NB4 (cell line): ENCODE data around the gene KCNQ2.

ENCODE experiments used
- DNase-seq: peaks from one replicate; pipeline ENCODE4 v3.0.0; 2010; ENCODE audit warnings: low read depth
- H3K4me3 ChIP-seq: one replicate; pipeline ENCODE4 v1.5.1; 2011; ENCODE audit warnings: mild to moderate bottlenecking, low read depth, low read length, moderate library complexity
- MYC ChIP-seq: IDR thresholded peaks from 2 replicates; pipeline ENCODE4 v1.6.1; 2011; ENCODE audit warnings: low read depth, low read length
- POLR2A ChIP-seq: IDR thresholded peaks from 2 replicates; pipeline ENCODE4 v1.6.1; 2011; ENCODE audit warnings: mild to moderate bottlenecking; ENCODE audit not compliant: insufficient read length; ENCODE audit errors: extremely low read depth
- TF ChIP-seq, protein P1 (sequence below): IDR thresholded peaks from 2 replicates; pipeline ENCODE4 v1.6.1; 2011; ENCODE audit warnings: low read depth, low read length
- TF ChIP-seq, protein P2 (sequence below): IDR thresholded peaks from one replicate; pipeline ENCODE4 v1.5.1; 2012; ENCODE audit warnings: low read depth, low read length

Gene KCNQ2

DNA sequence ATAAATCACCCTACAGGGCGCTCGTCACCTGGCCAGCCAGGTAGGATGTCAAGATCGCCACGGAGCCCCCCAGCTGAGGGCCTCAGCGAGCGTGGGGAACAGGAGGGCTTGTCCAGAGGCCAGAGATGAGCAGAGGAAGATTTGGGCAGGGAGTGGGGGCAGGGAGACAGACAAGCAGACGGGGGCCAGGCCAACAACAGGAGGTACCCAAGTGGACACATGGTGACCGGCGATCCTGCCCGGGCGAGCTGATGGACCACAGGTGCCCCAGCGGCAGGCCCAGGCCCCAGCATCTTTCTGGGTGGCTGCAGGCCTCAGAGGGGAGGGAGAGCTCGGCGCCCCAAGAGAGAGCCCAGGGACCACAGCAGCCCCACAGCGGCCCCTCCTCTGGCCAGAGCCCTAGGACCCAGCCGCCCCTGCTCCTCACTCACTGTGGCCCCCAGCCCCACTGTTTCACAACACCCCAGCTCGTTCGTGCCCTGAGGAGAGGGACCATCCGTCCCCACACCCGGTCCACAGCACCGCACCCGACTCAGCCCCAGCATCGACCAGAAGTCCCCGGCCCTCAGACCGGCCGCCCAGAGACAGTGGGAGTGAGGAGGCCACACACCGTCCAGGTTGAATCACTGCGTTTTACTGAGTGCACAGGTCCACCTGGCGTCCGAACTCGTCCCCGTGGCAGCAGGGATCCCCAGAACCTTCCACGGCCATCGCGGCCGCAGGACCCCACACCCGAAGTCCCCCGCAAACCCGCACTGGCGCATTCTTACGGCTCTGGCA is 72.7 kb downstream of the KCNQ2 start:
- no peak for DNase-seq
- TF ChIP-seq, protein P1, sequence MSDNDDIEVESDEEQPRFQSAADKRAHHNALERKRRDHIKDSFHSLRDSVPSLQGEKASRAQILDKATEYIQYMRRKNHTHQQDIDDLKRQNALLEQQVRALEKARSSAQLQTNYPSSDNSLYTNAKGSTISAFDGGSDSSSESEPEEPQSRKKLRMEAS = no peak
- TF ChIP-seq MYC = no peak
- no peak for TF ChIP-seq POLR2A
- H3K4me3 ChIP-seq = no peak overlapping the region

GRCh38 chr20:63398744-63399514 is 73.5 kb downstream of the KCNQ2 start:
- TF ChIP-seq MYC (no peak), POLR2A (no peak)
- TF ChIP-seq, protein P2, sequence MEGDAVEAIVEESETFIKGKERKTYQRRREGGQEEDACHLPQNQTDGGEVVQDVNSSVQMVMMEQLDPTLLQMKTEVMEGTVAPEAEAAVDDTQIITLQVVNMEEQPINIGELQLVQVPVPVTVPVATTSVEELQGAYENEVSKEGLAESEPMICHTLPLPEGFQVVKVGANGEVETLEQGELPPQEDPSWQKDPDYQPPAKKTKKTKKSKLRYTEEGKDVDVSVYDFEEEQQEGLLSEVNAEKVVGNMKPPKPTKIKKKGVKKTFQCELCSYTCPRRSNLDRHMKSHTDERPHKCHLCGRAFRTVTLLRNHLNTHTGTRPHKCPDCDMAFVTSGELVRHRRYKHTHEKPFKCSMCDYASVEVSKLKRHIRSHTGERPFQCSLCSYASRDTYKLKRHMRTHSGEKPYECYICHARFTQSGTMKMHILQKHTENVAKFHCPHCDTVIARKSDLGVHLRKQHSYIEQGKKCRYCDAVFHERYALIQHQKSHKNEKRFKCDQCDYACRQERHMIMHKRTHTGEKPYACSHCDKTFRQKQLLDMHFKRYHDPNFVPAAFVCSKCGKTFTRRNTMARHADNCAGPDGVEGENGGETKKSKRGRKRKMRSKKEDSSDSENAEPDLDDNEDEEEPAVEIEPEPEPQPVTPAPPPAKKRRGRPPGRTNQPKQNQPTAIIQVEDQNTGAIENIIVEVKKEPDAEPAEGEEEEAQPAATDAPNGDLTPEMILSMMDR = no peak
- TF ChIP-seq, protein P1 = no peak
- no peak overlapping the region for H3K4me3 ChIP-seq
- DNase-seq = no peak

GRCh38 chr20:63397946-63398450 is 74.5 kb downstream of the KCNQ2 start:
- TF ChIP-seq, protein P1 = no peak
- no peak for TF ChIP-seq MYC
- TF ChIP-seq, protein P2 = no peak
- no peak for TF ChIP-seq POLR2A
- H3K4me3 ChIP-seq = no peak overlapping the region
- no peak for DNase-seq

- H3K4me3 ChIP-seq = no peak overlapping the region
- DNase-seq = no peak
- TF ChIP-seq, protein P2 = no peak
- TF ChIP-seq POLR2A (no peak), MYC (no peak)
- TF ChIP-seq, protein P1 = no peak
Observed at GRCh38 chr20:63397155-63397843, 75.2 kb downstream of the KCNQ2 start.

DNA sequence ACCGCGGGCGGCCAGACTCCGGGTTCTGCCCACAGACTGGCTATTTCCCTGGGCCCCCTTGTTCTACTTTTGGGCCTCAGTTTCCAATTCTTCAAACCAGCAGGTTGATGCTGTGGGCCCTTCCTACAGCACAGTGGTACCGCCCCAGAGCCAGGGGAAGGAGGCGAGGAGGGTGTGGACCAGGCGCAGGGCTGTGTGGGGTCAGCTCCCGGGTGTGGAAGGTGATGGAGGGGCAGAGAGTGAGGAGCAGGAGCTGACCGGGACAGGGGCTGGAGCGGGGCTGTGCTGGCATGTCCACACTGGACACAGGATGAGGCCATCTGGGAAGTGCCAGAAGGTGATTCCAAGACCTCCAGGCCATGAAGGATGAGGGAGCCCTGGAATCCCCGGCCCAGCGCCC is 76.2 kb downstream of the KCNQ2 start:
- no peak overlapping the region for H3K4me3 ChIP-seq
- no peak for TF ChIP-seq POLR2A
- TF ChIP-seq MYC = no peak
- no peak for DNase-seq

- H3K4me3 ChIP-seq = no peak overlapping the region
- TF ChIP-seq, protein P1 = no peak
- TF ChIP-seq, protein P2 = no peak
- TF ChIP-seq MYC = no peak
- TF ChIP-seq POLR2A = no peak
- no peak for DNase-seq
Observed at GRCh38 chr20:63395723-63396122, 76.7 kb downstream of the KCNQ2 start.
